Psoas muscle (tissue), 8 donors: Measurements from ENCODE around the gene GRM7. TPM values are rescaled to one million over a fixed set of nuclear protein-coding genes. Genes with fewer than 3 reads are reported as not detected.

Source experiments
- ATAC-seq, 4 donors: fragments of 200-7000 bp; cut with Tn5 transposase; one replicate each; pipeline ENCODE4 v1.9.1; 2020; ENCODE audit warnings: moderate library complexity in 3 of 4, mild to moderate bottlenecking in 2 of 4
- DNase-seq, 2 donors: peaks; one replicate each; pipeline ENCODE4 v3.0.0-alpha.2; 2020
- H3K27ac ChIP-seq: fragments of 200-600 bp; one replicate; pipeline ENCODE4 v1.8.0; 2022
- H3K27me3 ChIP-seq, 3 donors: fragments of 200-600 bp in 1 of 3; one replicate each; pipeline versions ENCODE4 v1.6.1 to v1.8.0; 2013 to 2022; ENCODE audit warnings: low read length in 2 of 3, mild to moderate bottlenecking in 2 of 3, moderate library complexity in 1 of 3; ENCODE audit not compliant: insufficient read depth in 3 of 3
- H3K36me3 ChIP-seq, 2 donors: fragments of 200-600 bp in 1 of 2; one replicate each; pipeline versions ENCODE4 v1.6.1 to v1.8.0; 2013 to 2022; ENCODE audit warnings: low read depth in 1 of 2, mild to moderate bottlenecking in 1 of 2, moderate library complexity in 1 of 2; ENCODE audit not compliant: insufficient read depth in 1 of 2
- H3K4me1 ChIP-seq: fragments of 200-600 bp; one replicate; pipeline ENCODE4 v1.8.0; 2022
- H3K4me3 ChIP-seq: fragments of 200-600 bp; one replicate; pipeline ENCODE4 v1.8.0; 2022; ENCODE audit warnings: mild to moderate bottlenecking
- H3K9me3 ChIP-seq: fragments of 200-600 bp; one replicate; pipeline ENCODE4 v1.8.0; 2022
- WGBS, 3 donors: extraction: QIAGEN DNeasy Blood & Tissue Kit; methylation state at CpG; one replicate each; pipeline versions ENCODE4 v1.1.6 to v1.1.7; 2013; 5-methylcytosine and 5-hydroxymethylcytosine counted together
- intact Hi-C, 2 donors: fragments of 100-400 bp; cut with DNase I; formaldehyde crosslinking; loops; one replicate each; pipeline versions ENCODE4 v1.11.0 to v1.14.2; 2022
- polyA plus RNA-seq, 3 donors: library from polyadenylated mRNA; stranded (reverse); fragments of 200-250 nt; gene quantifications; one replicate each; pipeline ENCODE4 v1.2.3, GENCODE V29; 2013
- total RNA-seq, 4 donors: library from RNA; stranded (reverse); fragmentation: NEBNext Ultra II Directional in 2 of 4; extraction: Animal tissue kit (Norgen Biotek cat#: 25700) in 2 of 4; gene quantifications; one replicate each; pipeline versions ENCODE4 v1.2.1 to v1.2.4, GENCODE V29; 2021 to 2023
- TF ChIP-seq, protein P1 (sequence below): fragments of 200-600 bp; IDR thresholded peaks from one replicate; pipeline ENCODE4 v1.8.0; 2022; ENCODE audit warnings: antibody characterized with exemption
- donor health status: healthy with polysubstance abuse.
- donor health status: DM: no; HTN: no; CAD: no; lungs with moderate emphysema.
- donor health status: Bipolar disorder and iron deficiency.
- donor health status: healthy.
- donor health status: DM: yes; HTN: yes; CAD: no.
- donor health status: DM: no; HTN: no; CAD: no.
- donor health status: DM: no; HTN: no; CAD: no.
- donor health status: DM: yes; HTN: yes; CAD: no.

The GRM7 gene
- total and polyA plus RNA-seq, 7 donors, result 0.01 TPM; not detected in 6

DNA sequence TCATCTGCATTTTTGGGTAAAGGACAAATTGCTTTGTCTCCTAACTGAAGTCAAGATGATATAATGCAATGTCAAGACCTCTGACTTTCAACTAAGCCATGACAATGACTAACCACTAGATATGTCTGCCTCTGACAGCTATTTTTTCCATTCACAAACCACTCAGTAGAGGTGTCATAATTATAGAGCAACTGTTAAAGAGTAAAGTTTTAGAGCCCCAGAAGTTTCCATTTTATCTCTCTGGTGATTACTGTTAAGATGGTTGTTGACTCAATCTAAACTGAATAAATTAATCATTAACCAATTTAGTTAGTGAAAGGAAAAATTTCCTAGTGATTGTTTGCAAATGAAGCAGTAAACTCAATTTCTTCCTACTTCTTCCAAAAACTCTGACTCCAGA lies 779.9 kb downstream of the GRM7 start:
- Histone ChIP-seq H3K27ac (no peak overlapping the region), H3K9me3 (no peaks in the 10 kb centered on the region), H3K4me3 (no peak overlapping the region), H3K27me3 (no peaks in the 10 kb centered on the region), H3K4me1 (no peaks in the 10 kb centered on the region), H3K36me3 (no peaks in the 10 kb centered on the region)
- ATAC-seq (no peak), DNase-seq (no peak)
- intact Hi-C loops, result no loop called here
- TF ChIP-seq, protein P1, sequence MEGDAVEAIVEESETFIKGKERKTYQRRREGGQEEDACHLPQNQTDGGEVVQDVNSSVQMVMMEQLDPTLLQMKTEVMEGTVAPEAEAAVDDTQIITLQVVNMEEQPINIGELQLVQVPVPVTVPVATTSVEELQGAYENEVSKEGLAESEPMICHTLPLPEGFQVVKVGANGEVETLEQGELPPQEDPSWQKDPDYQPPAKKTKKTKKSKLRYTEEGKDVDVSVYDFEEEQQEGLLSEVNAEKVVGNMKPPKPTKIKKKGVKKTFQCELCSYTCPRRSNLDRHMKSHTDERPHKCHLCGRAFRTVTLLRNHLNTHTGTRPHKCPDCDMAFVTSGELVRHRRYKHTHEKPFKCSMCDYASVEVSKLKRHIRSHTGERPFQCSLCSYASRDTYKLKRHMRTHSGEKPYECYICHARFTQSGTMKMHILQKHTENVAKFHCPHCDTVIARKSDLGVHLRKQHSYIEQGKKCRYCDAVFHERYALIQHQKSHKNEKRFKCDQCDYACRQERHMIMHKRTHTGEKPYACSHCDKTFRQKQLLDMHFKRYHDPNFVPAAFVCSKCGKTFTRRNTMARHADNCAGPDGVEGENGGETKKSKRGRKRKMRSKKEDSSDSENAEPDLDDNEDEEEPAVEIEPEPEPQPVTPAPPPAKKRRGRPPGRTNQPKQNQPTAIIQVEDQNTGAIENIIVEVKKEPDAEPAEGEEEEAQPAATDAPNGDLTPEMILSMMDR, result no peak

- no peaks in the 10 kb centered on the region for H3K36me3 ChIP-seq
- no peaks in the 10 kb centered on the region for H3K27me3 ChIP-seq
- WGBS, 3 donors, result 57 to 75% (median 71%) methylated on average over 5 of the region's 5 CpGs
- ATAC-seq, result no peak
- no peak for DNase-seq
- H3K27ac ChIP-seq, result no peak overlapping the region
- TF ChIP-seq, protein P1, result no peak
- no peaks in the 10 kb centered on the region for H3K4me1 ChIP-seq
- intact Hi-C loops, result no loop called here
- no peaks in the 10 kb centered on the region for H3K9me3 ChIP-seq
- no peak overlapping the region for H3K4me3 ChIP-seq
Observed at GRCh38 chr3:7646851-7647250, 785.9 kb downstream of the GRM7 start.

- Histone ChIP-seq H3K9me3 (no peaks in the 10 kb centered on the region), H3K4me3 (no peak overlapping the region), H3K27ac (no peak overlapping the region), H3K4me1 (no peaks in the 10 kb centered on the region), H3K36me3 (no peaks in the 10 kb centered on the region), H3K27me3 (no peaks in the 10 kb centered on the region)
- ATAC-seq (no peak), DNase-seq (no peak)
- TF ChIP-seq, protein P1, result no peak
- 38 to 58% (median 56%) methylated on average over 1 of the region's 1 CpG for WGBS, 3 donors
- intact Hi-C loops, result no loop called here
Observed at GRCh38 chr3:7650466-7650865, 789.6 kb downstream of the GRM7 start.

GRCh38 chr3:7651274-7651673 lies 790.4 kb downstream of the GRM7 start:
- H3K9me3 ChIP-seq, result no peaks in the 10 kb centered on the region
- intact Hi-C loops, result no loop called here
- H3K4me3 ChIP-seq, result no peak overlapping the region
- 60 to 73% (median 64%) methylated on average over 2 of the region's 2 CpGs for WGBS, 3 donors
- H3K27me3 ChIP-seq, result no peaks in the 10 kb centered on the region
- H3K36me3 ChIP-seq, result no peaks in the 10 kb centered on the region
- no peak overlapping the region for H3K27ac ChIP-seq
- TF ChIP-seq, protein P1, result no peak
- DNase-seq (no peak), ATAC-seq (no peak)
- H3K4me1 ChIP-seq, result no peaks in the 10 kb centered on the region
